Neutrophil (primary cell): ENCODE results near the gene SND1.

Experiments
- H3K27ac ChIP-seq: fragments of 200-600 bp; sonication (generic); 2 replicates; pipeline ENCODE4 v1.5.1; 2016; ENCODE audit warnings: mild to moderate bottlenecking, moderate library complexity
- H3K27me3 ChIP-seq: fragments of 200-600 bp; sonication (generic); 2 replicates; pipeline ENCODE4 v1.6.0; 2016; ENCODE audit warnings: mild to moderate bottlenecking
- H3K36me3 ChIP-seq: fragments of 200-600 bp; sonication (generic); 2 replicates; pipeline ENCODE4 v1.5.1; 2017
- H3K4me1 ChIP-seq, 2 experiments: fragments of 200-600 bp in 1 of 2; sonication (generic) in 1 of 2; 1 replicate in 1 of 2; 2 replicates in 1 of 2; pipeline versions ENCODE4 v1.5.1 to v1.6.1; 2013 to 2016; ENCODE audit warnings: low read depth in 1 of 2, low read length in 1 of 2, mild to moderate bottlenecking in 1 of 2, moderate library complexity in 1 of 2; ENCODE audit not compliant: control insufficient read depth in 1 of 2, insufficient read depth in 1 of 2
- H3K4me3 ChIP-seq, 2 experiments: fragments of 200-600 bp in 1 of 2; sonication (generic) in 1 of 2; 1 replicate in 1 of 2; 2 replicates in 1 of 2; pipeline ENCODE4 v1.5.1; 2013 to 2016; ENCODE audit warnings: low read depth in 1 of 2, low read length in 1 of 2, mild to moderate bottlenecking in 1 of 2, moderate library complexity in 1 of 2
- H3K9me3 ChIP-seq: fragments of 200-600 bp; sonication (generic); 2 replicates; pipeline ENCODE4 v1.5.1; 2016
- TF ChIP-seq, protein P1 (sequence below): fragments of 200-600 bp; sonication (generic); IDR thresholded peaks from 2 replicates; pipeline ENCODE4 v1.5.1; 2016; ENCODE audit warnings: antibody characterized with exemption

SND1 gene

DNA sequence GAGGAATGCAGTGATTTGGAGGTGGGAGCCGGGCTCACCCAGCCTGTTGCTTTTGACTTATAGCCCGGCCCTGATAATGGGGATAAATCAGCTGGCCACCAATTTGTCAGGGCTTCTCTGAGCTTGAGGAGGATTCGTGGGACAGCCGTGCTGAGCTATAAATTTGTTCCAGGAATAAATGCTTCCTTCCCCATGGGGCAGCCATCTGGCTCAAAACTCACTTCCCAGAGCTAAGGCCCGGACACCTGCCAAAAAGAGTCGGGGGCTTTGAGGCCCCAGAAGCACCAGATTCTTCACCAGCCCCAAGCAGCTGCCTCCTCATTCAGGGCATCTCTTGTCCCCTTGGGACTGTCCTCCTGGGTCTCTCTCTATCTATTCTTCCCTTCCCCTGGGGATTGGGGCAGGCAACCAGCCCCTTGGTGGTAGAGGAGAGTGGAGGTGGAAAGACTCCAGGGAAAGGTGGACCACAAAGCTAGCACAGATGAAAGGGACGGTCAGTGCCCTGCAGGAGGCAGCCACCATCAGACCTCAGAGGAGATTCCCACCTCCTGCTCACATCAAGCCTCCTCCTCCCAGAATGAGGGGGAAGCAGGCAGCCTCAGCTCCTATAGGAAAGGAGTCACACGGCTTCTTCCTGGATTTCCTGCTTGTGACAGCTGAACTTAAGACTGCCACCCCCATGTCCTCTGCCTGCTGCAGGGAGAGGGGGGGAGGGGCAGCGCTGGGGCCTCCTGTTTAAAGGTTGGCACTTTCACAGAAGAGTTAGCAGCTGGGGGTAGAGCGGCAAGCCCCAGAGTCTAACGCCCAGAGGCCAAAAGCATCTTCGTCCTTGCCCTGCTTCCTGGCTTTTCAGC, 423.5 kb downstream of the SND1 start:
- Histone ChIP-seq H3K36me3 (peaks cover 11% of the 10 kb centered on the region), H3K4me3 (no peak overlapping the region), H3K9me3 (no peaks in the 10 kb centered on the region), H3K27ac (no peak overlapping the region), H3K27me3 (no peaks in the 10 kb centered on the region), H3K4me1 (no peaks in the 10 kb centered on the region)
- TF ChIP-seq, protein P1, sequence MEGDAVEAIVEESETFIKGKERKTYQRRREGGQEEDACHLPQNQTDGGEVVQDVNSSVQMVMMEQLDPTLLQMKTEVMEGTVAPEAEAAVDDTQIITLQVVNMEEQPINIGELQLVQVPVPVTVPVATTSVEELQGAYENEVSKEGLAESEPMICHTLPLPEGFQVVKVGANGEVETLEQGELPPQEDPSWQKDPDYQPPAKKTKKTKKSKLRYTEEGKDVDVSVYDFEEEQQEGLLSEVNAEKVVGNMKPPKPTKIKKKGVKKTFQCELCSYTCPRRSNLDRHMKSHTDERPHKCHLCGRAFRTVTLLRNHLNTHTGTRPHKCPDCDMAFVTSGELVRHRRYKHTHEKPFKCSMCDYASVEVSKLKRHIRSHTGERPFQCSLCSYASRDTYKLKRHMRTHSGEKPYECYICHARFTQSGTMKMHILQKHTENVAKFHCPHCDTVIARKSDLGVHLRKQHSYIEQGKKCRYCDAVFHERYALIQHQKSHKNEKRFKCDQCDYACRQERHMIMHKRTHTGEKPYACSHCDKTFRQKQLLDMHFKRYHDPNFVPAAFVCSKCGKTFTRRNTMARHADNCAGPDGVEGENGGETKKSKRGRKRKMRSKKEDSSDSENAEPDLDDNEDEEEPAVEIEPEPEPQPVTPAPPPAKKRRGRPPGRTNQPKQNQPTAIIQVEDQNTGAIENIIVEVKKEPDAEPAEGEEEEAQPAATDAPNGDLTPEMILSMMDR: no peak

DNA sequence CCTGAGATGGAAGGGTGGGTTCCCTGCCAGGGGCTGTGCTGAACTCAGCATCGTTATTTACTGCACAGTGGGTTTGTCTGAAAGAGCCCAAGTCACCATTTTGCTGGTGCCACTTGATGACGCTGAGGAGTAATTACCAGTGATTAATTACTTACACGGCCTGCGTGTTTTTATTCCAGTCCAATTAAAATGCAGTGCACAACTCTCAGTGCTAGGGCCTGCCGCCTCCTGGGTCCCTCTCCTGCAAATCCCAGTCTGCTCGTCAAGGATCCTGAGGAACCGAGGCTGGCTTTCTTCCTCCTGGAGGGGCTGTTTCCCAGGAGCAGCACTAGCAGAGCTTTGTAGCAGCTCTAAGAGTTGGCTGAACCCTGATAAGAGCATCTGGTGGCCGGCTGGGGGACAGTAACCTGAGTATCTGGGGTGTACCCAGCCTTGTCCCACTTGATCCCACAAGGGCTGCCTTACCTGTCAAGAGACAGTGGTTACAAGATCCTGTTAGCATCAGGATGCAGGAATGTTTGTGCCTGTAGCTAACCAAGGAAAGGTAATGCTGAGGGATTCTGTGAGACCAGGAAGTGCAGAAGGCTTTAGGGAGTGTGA, 424.3 kb downstream of the SND1 start:
- TF ChIP-seq, protein P1: no peak

DNA sequence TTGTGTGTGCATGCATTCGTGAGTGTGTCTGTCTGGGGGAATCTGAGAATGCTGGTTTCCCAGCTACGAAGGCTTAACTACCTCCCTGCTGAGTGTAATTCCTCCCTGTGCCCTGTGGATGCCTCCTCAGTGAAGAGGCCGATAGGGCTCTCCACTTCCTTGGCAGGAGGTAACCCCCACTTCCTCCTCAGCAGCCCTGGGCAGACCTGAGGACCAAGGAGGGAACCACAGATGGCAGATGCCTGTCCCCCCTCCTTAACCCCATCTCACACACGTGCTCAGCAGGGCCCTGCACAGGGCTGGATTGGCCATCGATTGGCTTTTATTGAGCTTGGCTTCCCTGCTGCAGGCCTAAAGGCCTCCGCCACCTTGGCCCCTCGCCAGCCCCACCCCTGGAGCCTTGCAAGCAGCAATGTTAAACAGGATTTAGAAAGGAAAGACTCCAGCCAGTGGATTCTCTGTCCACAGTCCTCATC, 424.8 kb downstream of the SND1 start:
- peaks cover 20% of the 10 kb centered on the region for H3K36me3 ChIP-seq
- TF ChIP-seq, protein P1: no peak
- H3K27ac ChIP-seq: no peak overlapping the region
- H3K9me3 ChIP-seq: no peaks in the 10 kb centered on the region
- H3K4me1 ChIP-seq: no peaks in the 10 kb centered on the region
- H3K27me3 ChIP-seq: no peaks in the 10 kb centered on the region
- H3K4me3 ChIP-seq: no peak overlapping the region

More for the DNA sequence above, 424.3 kb downstream of the SND1 start:
- H3K27ac ChIP-seq: no peak overlapping the region
- no peak overlapping the region for H3K4me3 ChIP-seq
- H3K27me3 ChIP-seq: no peaks in the 10 kb centered on the region
- H3K9me3 ChIP-seq: no peaks in the 10 kb centered on the region
- peaks cover 15% of the 10 kb centered on the region for H3K36me3 ChIP-seq
- no peaks in the 10 kb centered on the region for H3K4me1 ChIP-seq

DNA sequence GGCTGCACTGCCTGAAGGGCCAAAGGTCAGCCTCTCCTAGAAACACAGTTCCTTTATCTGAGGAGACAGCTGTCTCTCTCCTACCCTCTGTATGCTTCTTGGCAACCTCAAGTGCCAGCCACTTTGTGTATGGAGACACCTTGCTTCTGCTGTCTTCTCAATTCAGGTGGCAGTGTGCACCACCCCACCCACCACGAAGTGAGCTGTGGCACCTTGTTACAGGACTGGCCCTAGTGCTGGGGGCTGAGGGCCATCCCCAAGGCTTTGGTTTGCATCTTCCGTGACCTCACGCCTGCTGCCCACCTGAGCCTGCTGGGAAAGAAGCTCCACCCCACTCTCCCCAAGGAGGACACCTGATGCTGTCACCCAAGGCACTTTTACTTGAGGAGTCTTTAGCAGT, 426.3 kb downstream of the SND1 start:
- no peak overlapping the region for H3K27ac ChIP-seq
- TF ChIP-seq, protein P1: no peak
- H3K4me1 ChIP-seq: no peaks in the 10 kb centered on the region
- no peaks in the 10 kb centered on the region for H3K9me3 ChIP-seq
- H3K4me3 ChIP-seq: no peak overlapping the region
- no peaks in the 10 kb centered on the region for H3K27me3 ChIP-seq
- peaks cover 27% of the 10 kb centered on the region for H3K36me3 ChIP-seq

GRCh38 chr7:128080169-128080568, 428.2 kb downstream of the SND1 start:
- no peak overlapping the region for H3K4me3 ChIP-seq
- H3K27ac ChIP-seq: no peak overlapping the region
- TF ChIP-seq, protein P1: no peak
- no peaks in the 10 kb centered on the region for H3K27me3 ChIP-seq
- no peaks in the 10 kb centered on the region for H3K4me1 ChIP-seq
- H3K9me3 ChIP-seq: no peaks in the 10 kb centered on the region
- peaks cover 22% of the 10 kb centered on the region for H3K36me3 ChIP-seq
